ENCODE measurements around the gene SEMA4D.

SEMA4D gene

GRCh38 chr9:89425921-89426383 is 72.0 kb downstream of the SEMA4D start:
- DNase-seq = no peak

GRCh38 chr9:89425024-89425805 is 72.7 kb downstream of the SEMA4D start:
- DNase-seq = no peak

GRCh38 chr9:89422151-89422975 is 75.5 kb downstream of the SEMA4D start:
- DNase-seq = no peak

GRCh38 chr9:89421595-89421994 is 76.3 kb downstream of the SEMA4D start:
- DNase-seq = no peak

- DNase-seq = no peak
These were observed 77.3 kb downstream of the SEMA4D start for GRCh38 chr9:89420397-89421178.

GRCh38 chr9:89419978-89420394 is 77.9 kb downstream of the SEMA4D start:
- no peak for DNase-seq

- DNase-seq = no peak
These were observed 78.9 kb downstream of the SEMA4D start for GRCh38 chr9:89418882-89419640.

GRCh38 chr9:89418474-89418845 is 79.5 kb downstream of the SEMA4D start:
- no peak for DNase-seq

GRCh38 chr9:89417832-89418473 is 80.0 kb downstream of the SEMA4D start:
- DNase-seq = no peak

GRCh38 chr9:89414670-89415324 is 83.1 kb downstream of the SEMA4D start:
- no peak for DNase-seq

GRCh38 chr9:89413963-89414638 is 83.8 kb downstream of the SEMA4D start:
- no peak for DNase-seq

GRCh38 chr9:89412951-89413350 is 85.0 kb downstream of the SEMA4D start:
- DNase-seq = peak; percentile 52

- DNase-seq = no peak
These were observed 85.4 kb downstream of the SEMA4D start for GRCh38 chr9:89412541-89412940.

- DNase-seq = no peak
These were observed 86.2 kb downstream of the SEMA4D start for GRCh38 chr9:89411759-89412158.

GRCh38 chr9:89410641-89411350 is 87.1 kb downstream of the SEMA4D start:
- no peak for DNase-seq

GRCh38 chr9:89410022-89410421 is 87.9 kb downstream of the SEMA4D start:
- DNase-seq = no peak

GRCh38 chr9:89409466-89409865 is 88.4 kb downstream of the SEMA4D start:
- no peak for DNase-seq

- no peak for DNase-seq
These were observed 89.2 kb downstream of the SEMA4D start for GRCh38 chr9:89408628-89409101.

- DNase-seq = no peak
These were observed 90.8 kb downstream of the SEMA4D start for GRCh38 chr9:89407070-89407469.

GRCh38 chr9:89405826-89406225 is 92.1 kb downstream of the SEMA4D start:
- no peak for DNase-seq
